HPDE6-E6E7 (cell line): ENCODE measurements around the gene RLN2.

Experiments used
- DNase-seq: peaks from one replicate; pipeline ENCODE4 v3.0.0; 2011; ENCODE audit warnings: missing footprints; ENCODE audit errors: extremely low spot score

RLN2 gene

DNA sequence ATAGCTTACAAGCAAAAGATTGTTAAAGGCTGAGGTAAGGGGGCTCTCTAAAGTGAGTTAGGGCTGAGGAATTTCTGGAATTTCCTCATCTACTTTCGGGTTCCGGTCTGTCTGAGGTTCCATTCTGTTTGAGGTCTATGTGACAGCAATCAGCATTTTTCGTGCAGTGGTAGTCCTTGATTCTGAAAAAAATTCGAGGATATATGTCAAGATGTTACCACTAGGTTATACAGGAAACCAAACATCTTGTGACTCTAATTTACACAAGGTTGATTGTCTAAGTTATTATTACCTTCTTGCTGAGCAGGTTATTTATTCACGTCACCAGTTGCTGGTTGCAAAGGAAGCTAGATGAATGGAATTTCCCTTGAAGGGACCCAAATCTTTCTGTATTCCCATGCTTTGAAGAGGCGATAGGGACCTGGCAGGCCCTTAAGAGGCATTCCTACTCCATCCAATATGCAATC, 35.2 kb downstream of the RLN2 start:
- DNase-seq = no peak

DNA sequence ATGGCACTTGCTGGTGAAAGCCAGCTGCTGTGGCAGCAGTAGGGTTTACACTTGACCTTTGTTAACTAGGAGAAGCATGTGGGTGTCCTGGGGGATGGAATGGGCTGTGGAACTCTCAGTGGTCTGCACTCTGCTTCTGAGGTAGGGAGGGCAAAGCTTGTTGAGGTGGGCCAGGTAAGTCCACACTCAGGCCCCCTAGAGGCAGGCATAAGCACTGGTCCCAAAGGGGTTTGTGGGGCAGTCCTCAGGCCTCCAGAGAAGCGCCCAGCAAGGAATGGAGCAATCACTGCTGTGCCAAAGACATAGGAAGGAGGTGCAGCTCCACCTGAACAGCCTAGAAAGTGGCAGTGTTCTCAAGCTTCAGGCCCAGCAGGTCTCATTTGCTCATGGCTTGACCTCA, 38.6 kb downstream of the RLN2 start:
- DNase-seq = no peak

DNA sequence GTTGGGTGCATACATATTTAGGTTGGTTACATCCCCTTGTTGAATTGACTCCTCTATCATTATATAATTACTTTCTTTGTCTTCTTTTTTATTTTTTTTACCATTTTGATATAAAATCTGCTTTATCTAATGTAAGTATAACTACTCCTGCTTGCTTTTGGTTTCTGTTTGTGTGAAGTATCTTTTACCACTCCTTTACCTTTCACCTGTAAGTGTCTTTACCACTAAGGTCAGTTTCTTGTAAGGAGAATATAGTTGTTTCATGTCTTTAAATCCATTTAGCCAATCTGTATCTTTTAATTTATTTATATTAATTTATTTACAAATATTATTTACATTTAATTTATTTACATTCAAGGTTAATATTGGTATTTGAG, 40.3 kb downstream of the RLN2 start:
- DNase-seq = no peak

DNA sequence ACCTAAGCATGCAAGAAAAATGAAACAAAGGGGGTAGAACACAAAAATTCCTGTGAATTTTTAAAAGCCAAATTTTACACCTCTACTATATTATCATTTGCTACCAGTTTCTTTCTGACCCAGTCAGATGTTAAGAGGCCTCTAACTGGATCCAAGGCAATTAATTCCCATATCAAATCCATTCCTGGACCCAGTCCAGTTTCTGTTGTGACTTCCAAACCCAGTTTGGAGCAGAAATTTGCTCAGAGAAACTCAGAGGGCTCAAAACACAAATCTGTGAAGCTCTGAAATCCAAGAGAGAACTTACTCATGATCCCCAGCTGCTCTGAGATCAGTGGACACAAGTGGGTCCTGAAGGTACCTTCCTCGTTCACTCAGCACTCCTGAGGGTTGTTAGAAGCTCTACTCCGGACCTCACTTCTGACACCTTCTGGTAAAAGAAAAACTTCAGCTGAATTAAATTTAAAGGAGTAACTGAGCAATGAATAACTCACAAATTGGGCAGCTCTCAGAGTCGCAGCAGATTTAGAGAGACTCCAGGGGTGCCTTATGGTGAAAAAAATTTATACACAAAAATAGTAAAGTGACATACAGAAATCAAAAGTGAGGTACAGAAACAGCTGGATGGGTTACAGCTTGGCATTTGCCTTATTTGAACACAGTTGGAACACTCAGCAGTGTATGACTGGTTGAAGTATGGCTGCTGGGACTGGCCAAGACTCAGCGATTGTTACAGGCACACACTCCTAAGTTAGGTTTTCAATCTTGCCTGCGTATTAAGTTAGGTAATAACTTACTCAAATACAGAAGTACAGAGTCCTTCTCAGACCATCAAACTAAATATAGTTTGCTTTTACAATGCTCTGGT, 40.9 kb downstream of the RLN2 start:
- DNase-seq = no peak
